ENCODE measurements around the gene SLC16A6.

DNA sequence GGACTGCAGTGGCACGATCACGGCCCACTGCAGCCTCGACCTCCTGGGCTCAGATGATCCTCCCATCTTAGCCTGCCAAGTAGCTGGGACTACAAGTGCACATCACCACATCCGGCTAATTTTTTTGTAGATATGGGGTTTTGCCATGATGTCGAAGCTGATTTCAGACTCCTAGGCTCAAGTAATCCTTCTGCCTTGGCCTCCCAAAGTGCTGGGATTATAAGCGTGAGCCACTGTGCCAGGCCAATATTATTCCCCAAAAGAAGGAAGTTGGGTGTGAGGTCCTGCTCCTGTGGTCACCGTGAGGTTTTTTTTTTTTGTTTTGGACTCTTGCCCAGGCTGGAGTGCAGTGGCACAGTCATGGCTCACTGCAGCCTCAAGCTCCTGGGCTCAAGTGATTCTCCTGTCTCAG lies 41.6 kb downstream of the SLC16A6 start:
- TF ChIP-seq CTCF (IDR thresholded peaks at IDR 0.05 in 2 of 3, conservative IDR thresholded peaks at IDR 0.05 in 1 of 3; ENCODE audit: borderline replicate concordance in 1 of 3, insufficient read depth in 1 of 3, low read depth in 2 of 3, low read length in 2 of 3) (no peak), ZNF274 (IDR thresholded peaks at IDR 0.05; ENCODE audit: low read depth, low read length) (no peak), POLR2A (IDR thresholded peaks at IDR 0.05; ENCODE audit: borderline replicate concordance, extremely low read depth, insufficient read depth, insufficient read length) (no peak), EGR1 (IDR thresholded peaks at IDR 0.05; ENCODE audit: low read depth) (no peak)
